Measurements from ENCODE around the gene EMD. TPM values are rescaled to one million over a fixed set of nuclear protein-coding genes. Genes with fewer than 3 reads are reported as not detected.
A peak's percentile ranks its signal among the peaks of the same experiment; 100 is the strongest.
"Not testable (repeated sequence)": the region's sequence is repeated elsewhere in the genome, so short reads cannot be mapped to it uniquely, and the experiment has no call there.

The EMD gene
- polyA plus RNA-seq, 1 donor (not counting 4 experiments of a cell fraction or from before 2014, with no cell fraction given): 36.9 TPM

DNA sequence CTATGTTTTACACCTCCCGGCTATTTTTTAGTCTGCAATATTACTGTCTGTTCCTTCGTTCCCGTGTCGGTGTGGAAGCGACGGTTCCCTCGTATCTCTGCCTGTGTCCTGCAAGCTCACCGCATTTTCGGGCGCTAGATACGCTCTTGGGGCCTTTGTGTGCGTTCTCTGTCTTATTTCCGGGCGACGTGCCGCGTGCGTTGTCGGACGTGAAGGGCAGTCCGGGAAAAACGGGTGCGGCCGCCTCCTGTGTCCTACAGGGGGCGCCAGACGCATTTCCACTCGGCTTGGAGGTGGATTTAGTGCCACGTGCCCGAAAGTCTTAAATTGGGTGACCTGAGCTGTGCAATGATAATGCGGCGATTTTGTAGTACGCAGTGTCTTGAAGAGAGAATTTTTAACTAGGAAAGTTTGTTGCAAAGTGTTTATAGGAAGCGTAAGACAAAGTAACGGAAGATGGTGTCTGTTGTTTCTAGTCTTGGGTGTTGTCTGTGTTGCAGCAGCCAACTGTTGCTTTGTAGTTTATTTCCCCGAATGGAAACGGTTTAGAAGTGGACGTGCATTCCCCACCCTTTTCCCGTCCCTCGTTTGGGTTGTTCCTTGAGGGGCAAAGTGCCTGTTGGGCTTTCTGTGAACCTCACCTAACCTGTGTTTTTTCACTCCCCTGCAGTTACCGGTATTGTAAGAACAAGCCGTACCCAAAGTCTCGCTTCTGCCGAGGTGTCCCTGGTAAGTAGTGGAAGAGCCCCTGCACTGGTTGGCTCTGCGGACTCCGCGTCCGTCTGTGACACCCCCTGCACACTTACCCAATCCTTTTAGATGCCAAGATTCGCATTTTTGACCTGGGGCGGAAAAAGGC is 19.8 kb downstream of the EMD start:
- H4K20me1 ChIP-seq (ENCODE audit: control insufficient read depth, extremely low read depth, insufficient read depth, low read length): no peaks in the 10 kb centered on the region
- no peaks in the 10 kb centered on the region for H3K27me3 ChIP-seq (ENCODE audit: control insufficient read depth, extremely low read depth, insufficient read depth, low read length)
- H3K9me1 ChIP-seq (ENCODE audit: control insufficient read depth, extremely low read depth, insufficient read depth, low read length): no peaks in the 10 kb centered on the region
- H3K9ac ChIP-seq (ENCODE audit: control insufficient read depth, extremely low read depth, insufficient read depth, low read length): peak overlapping the region; percentile 98
- H3K4me2 ChIP-seq (ENCODE audit: control insufficient read depth, extremely low read depth, insufficient read depth, low read depth, low read length): peak overlapping the region; percentile 83
- H3K79me2 ChIP-seq (ENCODE audit: control insufficient read depth, insufficient read depth, low read length): peaks cover 13% of the 10 kb centered on the region
- H3K4me3 ChIP-seq (ENCODE audit: control insufficient read depth in 2 of 3, extremely low read depth in 1 of 3, insufficient read depth in 2 of 3, low read depth in 1 of 3, low read length in 3 of 3): peak overlapping the region; percentile 60 to 80 (median 65)
- no peaks in the 10 kb centered on the region for H3K9me3 ChIP-seq (ENCODE audit: control insufficient read depth, low read depth, low read length)
- no peak overlapping the region for H2AFZ ChIP-seq (ENCODE audit: control insufficient read depth, low read length)
- TF ChIP-seq, protein P1, sequence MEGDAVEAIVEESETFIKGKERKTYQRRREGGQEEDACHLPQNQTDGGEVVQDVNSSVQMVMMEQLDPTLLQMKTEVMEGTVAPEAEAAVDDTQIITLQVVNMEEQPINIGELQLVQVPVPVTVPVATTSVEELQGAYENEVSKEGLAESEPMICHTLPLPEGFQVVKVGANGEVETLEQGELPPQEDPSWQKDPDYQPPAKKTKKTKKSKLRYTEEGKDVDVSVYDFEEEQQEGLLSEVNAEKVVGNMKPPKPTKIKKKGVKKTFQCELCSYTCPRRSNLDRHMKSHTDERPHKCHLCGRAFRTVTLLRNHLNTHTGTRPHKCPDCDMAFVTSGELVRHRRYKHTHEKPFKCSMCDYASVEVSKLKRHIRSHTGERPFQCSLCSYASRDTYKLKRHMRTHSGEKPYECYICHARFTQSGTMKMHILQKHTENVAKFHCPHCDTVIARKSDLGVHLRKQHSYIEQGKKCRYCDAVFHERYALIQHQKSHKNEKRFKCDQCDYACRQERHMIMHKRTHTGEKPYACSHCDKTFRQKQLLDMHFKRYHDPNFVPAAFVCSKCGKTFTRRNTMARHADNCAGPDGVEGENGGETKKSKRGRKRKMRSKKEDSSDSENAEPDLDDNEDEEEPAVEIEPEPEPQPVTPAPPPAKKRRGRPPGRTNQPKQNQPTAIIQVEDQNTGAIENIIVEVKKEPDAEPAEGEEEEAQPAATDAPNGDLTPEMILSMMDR (optimal IDR thresholded peaks at IDR 0.05 in 1 of 3, IDR thresholded peaks at IDR 0.05 in 1 of 3, conservative IDR thresholded peaks at IDR 0.05 in 1 of 3; ENCODE audit: extremely low read depth in 1 of 3, insufficient read depth in 2 of 3, low read length in 3 of 3): peak in 2 of 3 experiments; percentile 66 to 67
- TF ChIP-seq EZH2 (IDR thresholded peaks at IDR 0.05; ENCODE audit: low read length): no peak
- dilution Hi-C loops (cut with MboI; ENCODE audit: extremely low pct_ligation_motif_present, low sequenced_read_pairs): no loop called here
- H3K27ac ChIP-seq (ENCODE audit: control insufficient read depth, insufficient read depth, low read length): peak overlapping the region; percentile 92
- DNase-seq (ENCODE audit: low read depth, low spot score) (no peak), FAIRE-seq (no peak)
- peaks cover 4 to 18% of the 10 kb centered on the region in 2 experiments for H3K36me3 ChIP-seq (ENCODE audit: control insufficient read depth in 2 of 2, extremely low read depth in 1 of 2, insufficient read depth in 2 of 2, low read length in 2 of 2)
- peaks cover 2% of the 10 kb centered on the region for H3K4me1 ChIP-seq (ENCODE audit: control insufficient read depth, extremely low read depth, insufficient read depth, low read length)

DNA sequence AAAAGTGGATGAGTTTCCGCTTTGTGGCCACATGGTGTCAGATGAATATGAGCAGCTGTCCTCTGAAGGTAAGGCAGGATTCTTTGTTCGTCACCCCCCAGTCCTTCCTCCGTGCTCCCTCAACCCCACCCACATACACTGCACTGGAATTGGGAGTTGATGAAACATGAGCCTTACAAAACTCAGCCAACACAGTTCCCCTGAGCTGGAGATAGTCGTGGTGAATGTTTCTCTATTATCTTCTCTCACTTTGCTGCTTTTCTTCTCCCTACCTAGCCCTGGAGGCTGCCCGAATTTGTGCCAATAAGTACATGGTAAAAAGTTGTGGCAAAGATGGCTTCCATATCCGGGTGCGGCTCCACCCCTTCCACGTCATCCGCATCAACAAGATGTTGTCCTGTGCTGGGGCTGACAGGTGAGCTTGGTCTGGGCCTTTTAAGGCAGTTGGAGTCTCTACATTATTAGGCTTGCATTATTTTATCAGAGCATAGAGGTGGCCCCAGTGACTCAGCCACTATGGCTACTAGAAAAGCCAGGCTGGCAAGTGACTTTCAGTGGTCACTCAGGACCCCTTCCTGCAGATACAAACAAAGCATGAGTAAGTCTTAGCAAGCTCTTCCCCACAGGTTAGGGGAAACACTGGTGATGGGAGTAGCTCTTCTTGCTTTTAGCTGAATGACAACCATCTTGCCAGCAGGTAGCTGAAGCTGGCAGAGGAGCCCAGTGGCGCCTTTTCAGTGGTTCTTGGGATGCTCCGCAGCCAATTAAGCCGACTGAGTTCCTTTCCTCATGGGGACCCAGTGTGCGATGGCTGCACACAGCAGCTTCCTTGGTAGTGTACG is 20.7 kb downstream of the EMD start:
- TF ChIP-seq EZH2 (IDR thresholded peaks at IDR 0.05; ENCODE audit: low read length): no peak
- Histone ChIP-seq H3K27ac (ENCODE audit: control insufficient read depth, insufficient read depth, low read length) (peak overlapping the region; percentile 92), H4K20me1 (ENCODE audit: control insufficient read depth, extremely low read depth, insufficient read depth, low read length) (no peaks in the 10 kb centered on the region), H3K27me3 (ENCODE audit: control insufficient read depth, extremely low read depth, insufficient read depth, low read length) (no peaks in the 10 kb centered on the region), H3K4me3 (ENCODE audit: control insufficient read depth in 2 of 3, extremely low read depth in 1 of 3, insufficient read depth in 2 of 3, low read depth in 1 of 3, low read length in 3 of 3) (peak overlapping the region; percentile 60 to 80 (median 65)), H3K4me2 (ENCODE audit: control insufficient read depth, extremely low read depth, insufficient read depth, low read depth, low read length) (peak overlapping the region; percentile 83), H3K4me1 (ENCODE audit: control insufficient read depth, extremely low read depth, insufficient read depth, low read length) (peaks cover 2% of the 10 kb centered on the region), H3K9me3 (ENCODE audit: control insufficient read depth, low read depth, low read length) (no peaks in the 10 kb centered on the region), H2AFZ (ENCODE audit: control insufficient read depth, low read length) (no peak overlapping the region), H3K9me1 (ENCODE audit: control insufficient read depth, extremely low read depth, insufficient read depth, low read length) (no peaks in the 10 kb centered on the region), H3K79me2 (ENCODE audit: control insufficient read depth, insufficient read depth, low read length) (peaks cover 13% of the 10 kb centered on the region), H3K9ac (ENCODE audit: control insufficient read depth, extremely low read depth, insufficient read depth, low read length) (peak overlapping the region; percentile 98), H3K36me3 (ENCODE audit: control insufficient read depth in 2 of 2, extremely low read depth in 1 of 2, insufficient read depth in 2 of 2, low read length in 2 of 2) (peaks cover 4 to 18% of the 10 kb centered on the region in 2 experiments)
- no peak for DNase-seq (ENCODE audit: low read depth, low spot score)
- FAIRE-seq: no peak
- dilution Hi-C loops (cut with MboI; ENCODE audit: extremely low pct_ligation_motif_present, low sequenced_read_pairs): no loop called here

DNA sequence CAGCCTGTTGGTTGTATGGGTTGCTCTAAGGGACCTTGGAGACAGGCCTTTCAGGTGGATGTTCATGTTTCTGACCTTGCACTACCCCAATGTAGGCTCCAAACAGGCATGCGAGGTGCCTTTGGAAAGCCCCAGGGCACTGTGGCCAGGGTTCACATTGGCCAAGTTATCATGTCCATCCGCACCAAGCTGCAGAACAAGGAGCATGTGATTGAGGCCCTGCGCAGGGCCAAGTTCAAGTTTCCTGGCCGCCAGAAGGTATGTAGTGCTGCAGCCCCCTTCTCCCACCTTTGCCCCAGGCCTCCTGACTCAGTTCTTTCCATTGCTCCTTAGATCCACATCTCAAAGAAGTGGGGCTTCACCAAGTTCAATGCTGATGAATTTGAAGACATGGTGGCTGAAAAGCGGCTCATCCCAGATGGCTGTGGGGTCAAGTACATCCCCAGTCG is 21.3 kb downstream of the EMD start:
- H3K27ac ChIP-seq (ENCODE audit: control insufficient read depth, insufficient read depth, low read length); FAIRE-seq; H3K4me1 ChIP-seq (ENCODE audit: control insufficient read depth, extremely low read depth, insufficient read depth, low read length); H3K27me3 ChIP-seq (ENCODE audit: control insufficient read depth, extremely low read depth, insufficient read depth, low read length); H3K9me1 ChIP-seq (ENCODE audit: control insufficient read depth, extremely low read depth, insufficient read depth, low read length); H3K9ac ChIP-seq (ENCODE audit: control insufficient read depth, extremely low read depth, insufficient read depth, low read length); DNase-seq (ENCODE audit: low read depth, low spot score); H3K9me3 ChIP-seq (ENCODE audit: control insufficient read depth, low read depth, low read length); H4K20me1 ChIP-seq (ENCODE audit: control insufficient read depth, extremely low read depth, insufficient read depth, low read length); H2AFZ ChIP-seq (ENCODE audit: control insufficient read depth, low read length); dilution Hi-C loops (cut with MboI; ENCODE audit: extremely low pct_ligation_motif_present, low sequenced_read_pairs): not testable (repeated sequence)
- Histone ChIP-seq H3K4me3 (ENCODE audit: control insufficient read depth in 2 of 3, extremely low read depth in 1 of 3, insufficient read depth in 2 of 3, low read depth in 1 of 3, low read length in 3 of 3) (peak overlapping the region in 1 of 3 experiments; percentile 65), H3K4me2 (ENCODE audit: control insufficient read depth, extremely low read depth, insufficient read depth, low read depth, low read length) (peak overlapping the region; percentile 83), H3K36me3 (ENCODE audit: control insufficient read depth in 2 of 2, extremely low read depth in 1 of 2, insufficient read depth in 2 of 2, low read length in 2 of 2) (peaks cover 6 to 18% of the 10 kb centered on the region in 2 experiments), H3K79me2 (ENCODE audit: control insufficient read depth, insufficient read depth, low read length) (peaks cover 13% of the 10 kb centered on the region)

Data from keratinocyte (primary cell).